ENCODE results near the gene TBL1XR1. TPM values are rescaled to one million over a fixed set of nuclear protein-coding genes. Genes with fewer than 3 reads are reported as not detected.
A peak's percentile ranks its signal among the peaks of the same experiment; 100 is the strongest.

The TBL1XR1 gene
- total and polyA plus RNA-seq, 2 of the 13 experiments (the other 11 are each of a cell fraction or from before 2014, with no cell fraction given): 57.7 to 62.5 TPM

DNA sequence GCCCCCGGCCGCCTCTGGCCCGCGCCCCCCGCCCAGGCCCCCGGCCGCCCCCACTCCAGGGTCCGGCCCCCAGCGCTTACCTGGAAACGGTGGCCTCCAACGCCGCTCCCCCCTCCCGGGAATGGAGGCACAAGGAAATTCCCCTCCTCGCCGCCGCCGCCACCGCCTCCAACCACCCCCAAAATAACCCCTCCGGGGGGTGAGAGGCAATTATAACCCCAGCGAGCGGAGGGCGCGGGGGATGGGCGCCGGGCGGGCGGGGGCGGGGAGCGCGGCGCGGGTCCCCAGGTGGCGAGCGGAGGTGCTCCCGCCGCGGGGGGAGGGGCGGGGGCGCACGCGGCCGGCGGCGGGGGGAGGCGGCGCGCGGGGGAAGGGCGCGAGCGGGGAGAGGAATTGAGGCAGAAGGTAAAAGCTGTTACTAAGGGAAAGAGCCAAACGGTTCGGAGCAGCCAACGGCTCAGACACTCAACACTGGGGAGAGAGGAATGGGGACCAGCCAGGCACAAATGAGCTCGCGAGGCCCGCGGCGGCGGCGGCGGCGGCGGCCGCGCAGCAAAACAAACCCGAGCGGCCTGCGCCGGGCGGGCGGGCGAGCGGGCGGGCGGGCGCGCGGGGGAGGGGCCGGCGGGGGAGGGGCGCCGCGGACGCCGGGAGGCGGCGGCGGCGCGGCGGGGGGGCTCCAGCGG, at the start of gene TBL1XR1 (continued):
- TF ChIP-seq ZFY (CRISPR knock-in tag; IDR thresholded peaks at IDR 0.05): peak; percentile 47; the same call in 1 of the 2 replicates
- TF ChIP-seq ELF4 (CRISPR knock-in tag; IDR thresholded peaks at IDR 0.05; ENCODE audit: borderline replicate concordance): no peak
- peak; percentile 44; the same call in 1 of the 2 replicates for TF ChIP-seq BCL6 (CRISPR knock-in tag; IDR thresholded peaks at IDR 0.05)
- 0 out of 2 replicates have a peak, but pooled peaks have one; percentile 23 for TF ChIP-seq TBX2 (CRISPR knock-in tag; IDR thresholded peaks at IDR 0.05; ENCODE audit: borderline replicate concordance)
- peak; percentile 57; the same call in 1 of the 2 replicates for TF ChIP-seq FOXO1 (CRISPR knock-in tag; IDR thresholded peaks at IDR 0.05)
- no peak for TF ChIP-seq LCORL (IDR thresholded peaks at IDR 0.05)
- TF ChIP-seq LCORL (CRISPR knock-in tag; IDR thresholded peaks at IDR 0.05): 0 out of 2 replicates have a peak, but pooled peaks have one; percentile 13
- no peak for TF ChIP-seq ZNF674 (CRISPR knock-in tag; IDR thresholded peaks at IDR 0.05; ENCODE audit: low read depth)
- TF ChIP-seq DMAP1 (CRISPR knock-in tag; IDR thresholded peaks at IDR 0.05): 0 out of 2 replicates have a peak, but pooled peaks have one; percentile 16
- TF ChIP-seq, protein P1, sequence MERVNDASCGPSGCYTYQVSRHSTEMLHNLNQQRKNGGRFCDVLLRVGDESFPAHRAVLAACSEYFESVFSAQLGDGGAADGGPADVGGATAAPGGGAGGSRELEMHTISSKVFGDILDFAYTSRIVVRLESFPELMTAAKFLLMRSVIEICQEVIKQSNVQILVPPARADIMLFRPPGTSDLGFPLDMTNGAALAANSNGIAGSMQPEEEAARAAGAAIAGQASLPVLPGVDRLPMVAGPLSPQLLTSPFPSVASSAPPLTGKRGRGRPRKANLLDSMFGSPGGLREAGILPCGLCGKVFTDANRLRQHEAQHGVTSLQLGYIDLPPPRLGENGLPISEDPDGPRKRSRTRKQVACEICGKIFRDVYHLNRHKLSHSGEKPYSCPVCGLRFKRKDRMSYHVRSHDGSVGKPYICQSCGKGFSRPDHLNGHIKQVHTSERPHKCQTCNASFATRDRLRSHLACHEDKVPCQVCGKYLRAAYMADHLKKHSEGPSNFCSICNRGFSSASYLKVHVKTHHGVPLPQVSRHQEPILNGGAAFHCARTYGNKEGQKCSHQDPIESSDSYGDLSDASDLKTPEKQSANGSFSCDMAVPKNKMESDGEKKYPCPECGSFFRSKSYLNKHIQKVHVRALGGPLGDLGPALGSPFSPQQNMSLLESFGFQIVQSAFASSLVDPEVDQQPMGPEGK (CRISPR knock-in tag; IDR thresholded peaks at IDR 0.05): peak; percentile 62; the same call in 1 of the 2 replicates
- 0 out of 2 replicates have a peak, but pooled peaks have one; percentile 11 for TF ChIP-seq TAF1 (CRISPR knock-in tag; IDR thresholded peaks at IDR 0.05)
- peak; percentile 26 for TF ChIP-seq STAG1 (CRISPR knock-in tag; IDR thresholded peaks at IDR 0.05)
- TF ChIP-seq TMF1 (CRISPR knock-in tag; IDR thresholded peaks at IDR 0.05; ENCODE audit: low read depth): no peak
- TF ChIP-seq SOX6 (IDR thresholded peaks at IDR 0.05): no peak
- TF ChIP-seq SOX6 (CRISPR knock-in tag; IDR thresholded peaks at IDR 0.05): 0 out of 2 replicates have a peak, but pooled peaks have one; percentile 9
- TF ChIP-seq POLR2A (IDR thresholded peaks at IDR 0.05; ENCODE audit: insufficient read depth in 1 of 2, low read depth in 2 of 2, low read length in 2 of 2): peak; percentile 37 to 49; a peak in 2 of 4 replicates
- TF ChIP-seq SAP130 (CRISPR knock-in tag; IDR thresholded peaks at IDR 0.05; ENCODE audit: low read depth): 0 out of 2 replicates have a peak, but pooled peaks have one; percentile 5
- TF ChIP-seq, protein P2, sequence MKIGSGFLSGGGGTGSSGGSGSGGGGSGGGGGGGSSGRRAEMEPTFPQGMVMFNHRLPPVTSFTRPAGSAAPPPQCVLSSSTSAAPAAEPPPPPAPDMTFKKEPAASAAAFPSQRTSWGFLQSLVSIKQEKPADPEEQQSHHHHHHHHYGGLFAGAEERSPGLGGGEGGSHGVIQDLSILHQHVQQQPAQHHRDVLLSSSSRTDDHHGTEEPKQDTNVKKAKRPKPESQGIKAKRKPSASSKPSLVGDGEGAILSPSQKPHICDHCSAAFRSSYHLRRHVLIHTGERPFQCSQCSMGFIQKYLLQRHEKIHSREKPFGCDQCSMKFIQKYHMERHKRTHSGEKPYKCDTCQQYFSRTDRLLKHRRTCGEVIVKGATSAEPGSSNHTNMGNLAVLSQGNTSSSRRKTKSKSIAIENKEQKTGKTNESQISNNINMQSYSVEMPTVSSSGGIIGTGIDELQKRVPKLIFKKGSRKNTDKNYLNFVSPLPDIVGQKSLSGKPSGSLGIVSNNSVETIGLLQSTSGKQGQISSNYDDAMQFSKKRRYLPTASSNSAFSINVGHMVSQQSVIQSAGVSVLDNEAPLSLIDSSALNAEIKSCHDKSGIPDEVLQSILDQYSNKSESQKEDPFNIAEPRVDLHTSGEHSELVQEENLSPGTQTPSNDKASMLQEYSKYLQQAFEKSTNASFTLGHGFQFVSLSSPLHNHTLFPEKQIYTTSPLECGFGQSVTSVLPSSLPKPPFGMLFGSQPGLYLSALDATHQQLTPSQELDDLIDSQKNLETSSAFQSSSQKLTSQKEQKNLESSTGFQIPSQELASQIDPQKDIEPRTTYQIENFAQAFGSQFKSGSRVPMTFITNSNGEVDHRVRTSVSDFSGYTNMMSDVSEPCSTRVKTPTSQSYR (CRISPR knock-in tag; IDR thresholded peaks at IDR 0.05; ENCODE audit: borderline replicate concordance): peak; percentile 80
- peak; percentile 90; the same call in 1 of the 2 replicates for TF ChIP-seq GZF1 (CRISPR knock-in tag; IDR thresholded peaks at IDR 0.05)
- TF ChIP-seq, protein P3, sequence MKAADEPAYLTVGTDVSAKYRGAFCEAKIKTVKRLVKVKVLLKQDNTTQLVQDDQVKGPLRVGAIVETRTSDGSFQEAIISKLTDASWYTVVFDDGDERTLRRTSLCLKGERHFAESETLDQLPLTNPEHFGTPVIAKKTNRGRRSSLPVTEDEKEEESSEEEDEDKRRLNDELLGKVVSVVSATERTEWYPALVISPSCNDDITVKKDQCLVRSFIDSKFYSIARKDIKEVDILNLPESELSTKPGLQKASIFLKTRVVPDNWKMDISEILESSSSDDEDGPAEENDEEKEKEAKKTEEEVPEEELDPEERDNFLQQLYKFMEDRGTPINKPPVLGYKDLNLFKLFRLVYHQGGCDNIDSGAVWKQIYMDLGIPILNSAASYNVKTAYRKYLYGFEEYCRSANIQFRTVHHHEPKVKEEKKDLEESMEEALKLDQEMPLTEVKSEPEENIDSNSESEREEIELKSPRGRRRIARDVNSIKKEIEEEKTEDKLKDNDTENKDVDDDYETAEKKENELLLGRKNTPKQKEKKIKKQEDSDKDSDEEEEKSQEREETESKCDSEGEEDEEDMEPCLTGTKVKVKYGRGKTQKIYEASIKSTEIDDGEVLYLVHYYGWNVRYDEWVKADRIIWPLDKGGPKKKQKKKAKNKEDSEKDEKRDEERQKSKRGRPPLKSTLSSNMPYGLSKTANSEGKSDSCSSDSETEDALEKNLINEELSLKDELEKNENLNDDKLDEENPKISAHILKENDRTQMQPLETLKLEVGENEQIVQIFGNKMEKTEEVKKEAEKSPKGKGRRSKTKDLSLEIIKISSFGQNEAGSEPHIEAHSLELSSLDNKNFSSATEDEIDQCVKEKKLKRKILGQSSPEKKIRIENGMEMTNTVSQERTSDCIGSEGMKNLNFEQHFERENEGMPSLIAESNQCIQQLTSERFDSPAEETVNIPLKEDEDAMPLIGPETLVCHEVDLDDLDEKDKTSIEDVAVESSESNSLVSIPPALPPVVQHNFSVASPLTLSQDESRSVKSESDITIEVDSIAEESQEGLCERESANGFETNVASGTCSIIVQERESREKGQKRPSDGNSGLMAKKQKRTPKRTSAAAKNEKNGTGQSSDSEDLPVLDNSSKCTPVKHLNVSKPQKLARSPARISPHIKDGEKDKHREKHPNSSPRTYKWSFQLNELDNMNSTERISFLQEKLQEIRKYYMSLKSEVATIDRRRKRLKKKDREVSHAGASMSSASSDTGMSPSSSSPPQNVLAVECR (CRISPR knock-in tag; IDR thresholded peaks at IDR 0.05; ENCODE audit: borderline replicate concordance): peak; percentile 37; the same call in 1 of the 2 replicates
- TF ChIP-seq YEATS4 (CRISPR knock-in tag; IDR thresholded peaks at IDR 0.05; ENCODE audit: borderline replicate concordance): peak; percentile 23; the same call in 1 of the 2 replicates
